HepG2 (cell line): ENCODE data around the gene TP53TG5. TPM values are rescaled to one million over a fixed set of nuclear protein-coding genes. Genes with fewer than 3 reads are reported as not detected.
A peak's percentile ranks its signal among the peaks of the same experiment; 100 is the strongest.

ENCODE experiments used
- ATAC-seq: fragments of 200-7000 bp; cut with Tn5 transposase; 3 replicates; pipeline ENCODE4 v1.9.1; 2020; ENCODE audit warnings: mild to moderate bottlenecking, moderate library complexity
- BruUV-seq: library from RNA; stranded (reverse); fragments of 400-500 nt; replicated peaks from 2 replicates; lab custom pipeline; 2021; lab: Mats Ljungman, UMichigan
- CTCF ChIA-PET: fragments of 300-600 bp; formaldehyde crosslinking; extraction: SDS; loops from one replicate; lab custom pipeline; 2021; ENCODE audit warnings: low total read pairs, inconsistent platforms, low intra/inter-chr PET ratio; lab: Yijun Ruan, JAX
- POLR2A ChIA-PET: fragments of 350-600 bp; sonication (Branson Sonifier 250); formaldehyde crosslinking; loops from one replicate; lab custom pipeline; 2020; ENCODE audit warnings: antibody characterized with exemption, inconsistent platforms; lab: Yijun Ruan, JAX
- DNase-seq: peaks from one replicate; pipeline ENCODE4 v3.0.0-alpha.2; 2015; ENCODE audit warnings: low spot score
- FAIRE-seq: peaks from 3 replicates; lab custom pipeline; 2011; peaks lifted over from hg19 to GRCh38; lab: Jason Lieb, UNC
- H2AFZ ChIP-seq: one replicate; pipeline ENCODE4 v1.6.1; 2011; ENCODE audit warnings: low read length, inconsistent platforms
- H3K27ac ChIP-seq: fragments of 300-600 bp; 3 replicates; pipeline ENCODE4 v1.8.0; 2011; ENCODE audit warnings: mixed run types, mild to moderate bottlenecking, mixed read lengths, low read length, inconsistent platforms; ENCODE audit not compliant: insufficient read depth; ENCODE audit errors: extremely low read length
- H3K27me3 ChIP-seq, 2 experiments: fragments of 200-600 bp in 1 of 2; 2 replicates in 1 of 2; 3 replicates in 1 of 2; pipeline versions ENCODE4 v1.6.0 to v1.8.0; 2011; ENCODE audit warnings: low read length in 2 of 2, mild to moderate bottlenecking in 2 of 2, moderate library complexity in 2 of 2, inconsistent platforms in 1 of 2; ENCODE audit not compliant: insufficient read depth in 2 of 2, control insufficient read depth in 1 of 2
- H3K36me3 ChIP-seq, 2 experiments: fragments of 200-600 bp in 1 of 2; replicated peaks in 1 of 2; 2 replicates in 1 of 2; 3 replicates in 1 of 2; pipeline versions ENCODE4 v1.5.1 to v1.8.0; 2011; ENCODE audit warnings: low read length in 2 of 2, inconsistent platforms in 1 of 2; ENCODE audit not compliant: insufficient read depth in 2 of 2, control insufficient read depth in 1 of 2
- H3K4me1 ChIP-seq: 2 replicates; pipeline ENCODE4 v1.5.1; 2012; ENCODE audit warnings: low read length, inconsistent platforms; ENCODE audit not compliant: insufficient read depth
- H3K4me2 ChIP-seq: 2 replicates; pipeline ENCODE4 v1.6.0; 2011; ENCODE audit warnings: low read depth, low read length, inconsistent platforms
- H3K4me3 ChIP-seq, 3 experiments: fragments of 200-600 bp in 1 of 3; sonication (generic), shearing (Covaris generic) in 1 of 3; replicated peaks in 1 of 3; 2 replicates each; pipeline ENCODE4 v1.5.1; 2011 to 2016; ENCODE audit warnings: low read length in 3 of 3, inconsistent platforms in 2 of 3, low read depth in 2 of 3, mild to moderate bottlenecking in 2 of 3, control low read depth in 1 of 3, mixed read lengths in 1 of 3; ENCODE audit not compliant: insufficient read depth in 1 of 3
- H3K79me2 ChIP-seq: one replicate; pipeline ENCODE4 v1.6.1; 2011; ENCODE audit warnings: low read length, inconsistent platforms; ENCODE audit not compliant: insufficient read depth
- H3K9ac ChIP-seq: 2 replicates; pipeline ENCODE4 v1.6.0; 2011; ENCODE audit warnings: mild to moderate bottlenecking, low read depth, low read length, inconsistent platforms; ENCODE audit not compliant: insufficient read depth
- H3K9me3 ChIP-seq: 2 replicates; pipeline ENCODE4 v1.5.1; 2012; ENCODE audit warnings: mild to moderate bottlenecking, low read length
- H4K20me1 ChIP-seq: 2 replicates; pipeline ENCODE4 v1.6.0; 2011; ENCODE audit warnings: inconsistent platforms, mild to moderate bottlenecking, low read length, moderate library complexity; ENCODE audit not compliant: insufficient read depth
- AKAP8 ChIP-seq: sonication (generic); formaldehyde crosslinking; IDR thresholded peaks from 2 replicates; pipeline ENCODE4 v1.5.1; 2020; ENCODE audit warnings: mild to moderate bottlenecking, missing genetic modification reagents
- CEBPB ChIP-seq: IDR thresholded peaks from 2 replicates; pipeline ENCODE4 v1.6.1; 2011; ENCODE audit warnings: low read depth, low read length, improper control_type of control experiment, borderline replicate concordance
- CENPT ChIP-seq: sonication (generic); formaldehyde crosslinking; IDR thresholded peaks from 2 replicates; pipeline ENCODE4 v1.8.0; 2022; ENCODE audit warnings: low read depth, mild to moderate bottlenecking, moderate library complexity, missing genetic modification reagents
- HOMEZ ChIP-seq: IDR thresholded peaks from 2 replicates; pipeline ENCODE4 v1.6.1; 2016; ENCODE audit warnings: low read depth
- NFKB2 ChIP-seq: sonication (generic); formaldehyde crosslinking; IDR thresholded peaks from 2 replicates; pipeline ENCODE4 v1.4.0; 2020; ENCODE audit warnings: missing genetic modification reagents, borderline replicate concordance
- SETDB1 ChIP-seq: sonication (generic); formaldehyde crosslinking; IDR thresholded peaks from 2 replicates; pipeline ENCODE4 v1.5.1; 2020; ENCODE audit warnings: missing genetic modification reagents, mild to moderate bottlenecking, borderline replicate concordance
- SOX13 ChIP-seq, 3 experiments: fragments of 450-650 bp in 1 of 3; sonication (generic) in 1 of 3; formaldehyde crosslinking in 1 of 3; IDR thresholded peaks in 2 of 3; conservative IDR thresholded peaks in 1 of 3; 2 replicates each; pipeline versions ENCODE4 v1.5.0 to v1.6.1; 2016 to 2020; ENCODE audit warnings: antibody characterized with exemption in 1 of 3, mild to moderate bottlenecking in 1 of 3, missing compliant biosample characterization in 1 of 3, missing genetic modification reagents in 1 of 3, moderate library complexity in 1 of 3
- TRAFD1 ChIP-seq: sonication (generic); formaldehyde crosslinking; IDR thresholded peaks from 2 replicates; pipeline ENCODE4 v1.5.1; 2020; ENCODE audit warnings: missing genetic modification reagents, mild to moderate bottlenecking, borderline replicate concordance
- ZNF280B ChIP-seq: sonication (generic); formaldehyde crosslinking; IDR thresholded peaks from 2 replicates; pipeline ENCODE4 v1.5.0; 2020; ENCODE audit warnings: missing genetic modification reagents, mild to moderate bottlenecking, borderline replicate concordance
- ZNF329 ChIP-seq: sonication (generic); formaldehyde crosslinking; IDR thresholded peaks from 2 replicates; pipeline ENCODE4 v1.9.0; 2021; ENCODE audit warnings: low read depth, mild to moderate bottlenecking, missing genetic modification reagents
- ZNF430 ChIP-seq: sonication (generic); formaldehyde crosslinking; IDR thresholded peaks from 2 replicates; pipeline ENCODE4 v1.9.0; 2021; ENCODE audit warnings: mild to moderate bottlenecking, missing genetic modification reagents
- ZNF775 ChIP-seq: sonication (generic); formaldehyde crosslinking; IDR thresholded peaks from 2 replicates; pipeline ENCODE4 v1.4.0; 2020; ENCODE audit warnings: missing genetic modification reagents, mild to moderate bottlenecking, moderate library complexity, borderline replicate concordance
- ZNF792 ChIP-seq: IDR thresholded peaks from 2 replicates; pipeline ENCODE4 v1.6.1; 2016
- ZSCAN9 ChIP-seq: IDR thresholded peaks from 2 replicates; pipeline ENCODE4 v1.6.1; 2016; ENCODE audit warnings: borderline replicate concordance
- WGBS: methylation state at CpG from one replicate; pipeline ENCODE4 v1.1.6; 2017; ENCODE audit warnings: low lambda C conversion rate; 5-methylcytosine and 5-hydroxymethylcytosine counted together
- in situ Hi-C: cut with HindIII; loops from 2 replicates; pipeline ENCODE4 v1.10.0; 2017; ENCODE audit warnings: low pct_unique_long_range_greater_than_20kb; ENCODE audit not compliant: extremely low pct_ligation_motif_present
- intact Hi-C: fragments of 100-400 bp; cut with micrococcal nuclease; formaldehyde crosslinking; loops from one replicate; pipeline ENCODE4 v1.10.0; 2022; ENCODE audit not compliant: unreplicated experiment
- polyA plus RNA-seq, 8 experiments: library from polyadenylated mRNA; depleted of rRNA in 3 of 8; stranded (reverse) in 7 of 8; unstranded in 1 of 8; fragments of >200 nt; fragmentation: Illumina TruSeq in 4 of 8; extraction: Trizol in 4 of 8; gene quantifications; 2 replicates each; pipeline versions ENCODE4 v1.2.1 to v1.2.3, GENCODE V29; 2011 to 2016; ENCODE audit warnings: low read depth in 4 of 8, missing spikeins in 1 of 8, mixed read lengths in 1 of 8; ENCODE audit not compliant: insufficient read depth in 1 of 8
- total RNA-seq, 5 experiments: library from RNA; depleted of rRNA; stranded (reverse); fragments of >200 nt; fragmentation: Illumina TruSeq; extraction: Trizol; gene quantifications; 2 replicates each; pipeline ENCODE4 v1.2.3, GENCODE V29; 2016; ENCODE audit warnings: low read depth in 1 of 5

TP53TG5 gene
- total and polyA plus RNA-seq, 2 of the 13 experiments (the other 11 are each of a cell fraction or from before 2014, with no cell fraction given), result 0.11 TPM; not detected in 1

GRCh38 chr20:45346291-45346718, 31.8 kb downstream of the TP53TG5 start (continued):
- TF ChIP-seq HOMEZ (CRISPR knock-in tag) (no peak), TRAFD1 (CRISPR knock-in tag) (peak; percentile 83; the same call in 1 of the 2 replicates), ZNF329 (CRISPR knock-in tag) (no peak), AKAP8 (no peak), ZSCAN9 (CRISPR knock-in tag) (no peak), CEBPB (no peak)

- peak overlapping the region; percentile 76 for H3K9ac ChIP-seq
- WGBS, result 37% methylated on average over 9 of the region's 9 CpGs
- no TSS peak for BruUV-seq
- H4K20me1 ChIP-seq, result peaks cover 8% of the 10 kb centered on the region; the same call in 1 of the 2 replicates
- H3K27ac ChIP-seq, result peak overlapping the region; percentile 80
- H3K9me3 ChIP-seq, result no peaks in the 10 kb centered on the region
- peaks cover 38% of the 10 kb centered on the region for H3K79me2 ChIP-seq
- ChIA-PET CTCF (no interaction called here), POLR2A (interaction anchor here (0.6 to 29.5 kb wide), 8 partner anchors 2 to 1002 kb away, joined by 4 to 1422 read pairs (median 30); partner anchors contain the start of genes PIGT, SDC4 and SYS1)
- in situ Hi-C loops, result no loop called here
- peak; percentile 8 for FAIRE-seq
- H3K27me3 ChIP-seq, result peaks cover 1 to 11% of the 10 kb centered on the region in 2 experiments; a peak in 2 of 5 replicates
- H3K4me3 ChIP-seq, result peak overlapping the region; percentile 30 to 87 (median 49)
- H3K4me1 ChIP-seq, result peaks cover 91% of the 10 kb centered on the region
- ATAC-seq, result no peak
- H3K4me2 ChIP-seq, result peak overlapping the region; percentile 99
- intact Hi-C loops, result loop anchor here (2.0 kb wide), 1 partner anchor 13 kb away; no protein-coding TSS in a partner anchor
- H2AFZ ChIP-seq, result no peak overlapping the region
- DNase-seq, result no peak
- no peaks in the 10 kb centered on the region for H3K36me3 ChIP-seq
- TF ChIP-seq SOX13 (IDR thresholded peaks at IDR 0.05), result no peak
- TF ChIP-seq SOX13 (CRISPR knock-in tag; conservative IDR thresholded peaks at IDR 0.05 in 1 of 2, IDR thresholded peaks at IDR 0.05 in 1 of 2), result peak in 1 of 2 experiments; percentile 30; a peak in 1 of 4 replicates
- TF ChIP-seq ZNF792 (CRISPR knock-in tag), result peak; percentile 64; the same call in 1 of the 2 replicates
- no peak for TF ChIP-seq ZNF775 (CRISPR knock-in tag)
- TF ChIP-seq NFKB2, result peak; percentile 53; the same call in 1 of the 2 replicates
- peak; percentile 63; the same call in 1 of the 2 replicates for TF ChIP-seq ZNF430
- TF ChIP-seq ZNF280B (CRISPR knock-in tag), result no peak
- TF ChIP-seq CENPT (CRISPR knock-in tag), result no peak
- peak; percentile 58; the same call in 1 of the 2 replicates for TF ChIP-seq SETDB1 (CRISPR knock-in tag)
Measured at GRCh38 chr20:45345104-45345936, 32.8 kb downstream of the TP53TG5 start.
